Measurements from ENCODE around the gene TJP2. TPM values are rescaled to one million over a fixed set of nuclear protein-coding genes. Genes with fewer than 3 reads are reported as not detected.

The TJP2 gene
- total RNA-seq, 1 donor from 2014 or later, result 18.0 TPM

GRCh38 chr9:69206047-69206446 lies 32.0 kb downstream of the TJP2 start:
- peaks cover 8% of the 10 kb centered on the region for H3K4me1 Mint-ChIP-seq

GRCh38 chr9:69207503-69207902 lies 33.4 kb downstream of the TJP2 start:
- peaks cover 2% of the 10 kb centered on the region for H3K4me1 Mint-ChIP-seq

More at GRCh38 chr9:69206047-69206446, 32.0 kb downstream of the TJP2 start:
- H3K27me3 Mint-ChIP-seq, result no peaks in the 10 kb centered on the region
- no peak overlapping the region for H3K27ac Mint-ChIP-seq
- DNase-seq, result no peak
- H3K9me3 Mint-ChIP-seq, result no peaks in the 10 kb centered on the region
- intact Hi-C loops (cut with micrococcal nuclease), result no loop called here
- H3K4me3 Mint-ChIP-seq, result no peak overlapping the region
- H3K36me3 Mint-ChIP-seq (ENCODE audit: low read depth), result no peaks in the 10 kb centered on the region

GRCh38 chr9:69211424-69212036 lies 37.5 kb downstream of the TJP2 start:
- no peaks in the 10 kb centered on the region for H3K27me3 Mint-ChIP-seq

More at GRCh38 chr9:69207503-69207902, 33.4 kb downstream of the TJP2 start:
- Mint-ChIP-seq H3K9me3 (no peaks in the 10 kb centered on the region), H3K27ac (no peak overlapping the region), H3K4me3 (no peak overlapping the region), H3K27me3 (no peaks in the 10 kb centered on the region), H3K36me3 (ENCODE audit: low read depth) (no peaks in the 10 kb centered on the region)
- no peak for DNase-seq
- intact Hi-C loops (cut with micrococcal nuclease), result no loop called here

GRCh38 chr9:69213647-69214046 lies 39.6 kb downstream of the TJP2 start:
- Mint-ChIP-seq H3K4me3 (no peak overlapping the region), H3K4me1 (peaks cover 2% of the 10 kb centered on the region), H3K27me3 (no peaks in the 10 kb centered on the region), H3K27ac (no peak overlapping the region), H3K9me3 (no peaks in the 10 kb centered on the region), H3K36me3 (ENCODE audit: low read depth) (peaks cover 4% of the 10 kb centered on the region)
- no peak for DNase-seq
- intact Hi-C loops (cut with micrococcal nuclease), result no loop called here

More at GRCh38 chr9:69211424-69212036, 37.5 kb downstream of the TJP2 start:
- no peaks in the 10 kb centered on the region for H3K9me3 Mint-ChIP-seq
- peaks cover 2% of the 10 kb centered on the region for H3K4me1 Mint-ChIP-seq
- H3K4me3 Mint-ChIP-seq, result no peak overlapping the region
- DNase-seq, result no peak
- peaks cover 2% of the 10 kb centered on the region for H3K36me3 Mint-ChIP-seq (ENCODE audit: low read depth)
- intact Hi-C loops (cut with micrococcal nuclease), result no loop called here
- no peak overlapping the region for H3K27ac Mint-ChIP-seq

- no peak for DNase-seq
- Mint-ChIP-seq H3K27ac (no peak overlapping the region), H3K9me3 (no peaks in the 10 kb centered on the region), H3K4me3 (no peak overlapping the region), H3K36me3 (ENCODE audit: low read depth) (peaks cover 4% of the 10 kb centered on the region), H3K27me3 (no peaks in the 10 kb centered on the region), H3K4me1 (peaks cover 2% of the 10 kb centered on the region)
- intact Hi-C loops (cut with micrococcal nuclease), result no loop called here
Observed at GRCh38 chr9:69214939-69215338, 40.9 kb downstream of the TJP2 start.

GRCh38 chr9:69215774-69216485 lies 41.9 kb downstream of the TJP2 start:
- peaks cover 7% of the 10 kb centered on the region for H3K36me3 Mint-ChIP-seq (ENCODE audit: low read depth)
- no peaks in the 10 kb centered on the region for H3K9me3 Mint-ChIP-seq
- intact Hi-C loops (cut with micrococcal nuclease), result no loop called here
- no peak for DNase-seq
- no peak overlapping the region for H3K27ac Mint-ChIP-seq
- H3K4me3 Mint-ChIP-seq, result no peak overlapping the region
- no peaks in the 10 kb centered on the region for H3K27me3 Mint-ChIP-seq
- H3K4me1 Mint-ChIP-seq, result peaks cover 2% of the 10 kb centered on the region

- Mint-ChIP-seq H3K9me3 (no peaks in the 10 kb centered on the region), H3K36me3 (ENCODE audit: low read depth) (peaks cover 5% of the 10 kb centered on the region), H3K27ac (no peak overlapping the region), H3K27me3 (no peaks in the 10 kb centered on the region), H3K4me1 (no peaks in the 10 kb centered on the region), H3K4me3 (no peak overlapping the region)
- intact Hi-C loops (cut with micrococcal nuclease), result no loop called here
- no peak for DNase-seq
Observed at GRCh38 chr9:69218166-69218565, 44.1 kb downstream of the TJP2 start.

- no peaks in the 10 kb centered on the region for H3K4me1 Mint-ChIP-seq
- no peak overlapping the region for H3K4me3 Mint-ChIP-seq
- H3K27me3 Mint-ChIP-seq, result no peaks in the 10 kb centered on the region
- H3K27ac Mint-ChIP-seq, result no peak overlapping the region
- intact Hi-C loops (cut with micrococcal nuclease), result no loop called here
- peaks cover 11% of the 10 kb centered on the region for H3K36me3 Mint-ChIP-seq (ENCODE audit: low read depth)
- peak; percentile 44 for DNase-seq
- H3K9me3 Mint-ChIP-seq, result no peaks in the 10 kb centered on the region
Observed at GRCh38 chr9:69221036-69221435, 47.0 kb downstream of the TJP2 start.

GRCh38 chr9:69222970-69223369 lies 48.9 kb downstream of the TJP2 start:
- no peaks in the 10 kb centered on the region for H3K9me3 Mint-ChIP-seq
- intact Hi-C loops (cut with micrococcal nuclease), result no loop called here
- no peak for DNase-seq
- no peak overlapping the region for H3K4me3 Mint-ChIP-seq
- no peaks in the 10 kb centered on the region for H3K4me1 Mint-ChIP-seq
- H3K36me3 Mint-ChIP-seq (ENCODE audit: low read depth), result peaks cover 11% of the 10 kb centered on the region
- H3K27me3 Mint-ChIP-seq, result no peaks in the 10 kb centered on the region
- H3K27ac Mint-ChIP-seq, result no peak overlapping the region

- peak; percentile 51 for DNase-seq
- Mint-ChIP-seq H3K4me1 (no peaks in the 10 kb centered on the region), H3K36me3 (ENCODE audit: low read depth) (peaks cover 10% of the 10 kb centered on the region), H3K27me3 (no peaks in the 10 kb centered on the region), H3K27ac (no peak overlapping the region), H3K9me3 (no peaks in the 10 kb centered on the region), H3K4me3 (no peak overlapping the region)
- intact Hi-C loops (cut with micrococcal nuclease), result no loop called here
Observed at GRCh38 chr9:69223605-69224004, 49.5 kb downstream of the TJP2 start.

- no peak overlapping the region for H3K4me3 Mint-ChIP-seq
- H3K36me3 Mint-ChIP-seq (ENCODE audit: low read depth), result peaks cover 14% of the 10 kb centered on the region
- H3K27ac Mint-ChIP-seq, result no peak overlapping the region
- no peak for DNase-seq
- H3K27me3 Mint-ChIP-seq, result no peaks in the 10 kb centered on the region
- intact Hi-C loops (cut with micrococcal nuclease), result no loop called here
- H3K4me1 Mint-ChIP-seq, result no peaks in the 10 kb centered on the region
- H3K9me3 Mint-ChIP-seq, result no peaks in the 10 kb centered on the region
Observed at GRCh38 chr9:69229367-69229766, 55.3 kb downstream of the TJP2 start.

- Mint-ChIP-seq H3K4me3 (no peak overlapping the region), H3K36me3 (ENCODE audit: low read depth) (peaks cover 20% of the 10 kb centered on the region), H3K4me1 (no peaks in the 10 kb centered on the region), H3K9me3 (no peaks in the 10 kb centered on the region), H3K27me3 (no peaks in the 10 kb centered on the region), H3K27ac (no peak overlapping the region)
- DNase-seq, result no peak
- intact Hi-C loops (cut with micrococcal nuclease), result no loop called here
Observed at GRCh38 chr9:69232135-69232534, 58.1 kb downstream of the TJP2 start.

- peaks cover 25% of the 10 kb centered on the region for H3K36me3 Mint-ChIP-seq (ENCODE audit: low read depth)
- H3K9me3 Mint-ChIP-seq, result no peaks in the 10 kb centered on the region
- peaks cover 2% of the 10 kb centered on the region for H3K4me1 Mint-ChIP-seq
- H3K27ac Mint-ChIP-seq, result no peak overlapping the region
- H3K4me3 Mint-ChIP-seq, result no peak overlapping the region
- DNase-seq, result no peak
- H3K27me3 Mint-ChIP-seq, result no peaks in the 10 kb centered on the region
- intact Hi-C loops (cut with micrococcal nuclease), result no loop called here
Observed at GRCh38 chr9:69234683-69235082, 60.6 kb downstream of the TJP2 start.

- H3K27ac Mint-ChIP-seq, result no peak overlapping the region
- peaks cover 27% of the 10 kb centered on the region for H3K36me3 Mint-ChIP-seq (ENCODE audit: low read depth)
- no peak for DNase-seq
- H3K4me3 Mint-ChIP-seq, result no peak overlapping the region
- H3K9me3 Mint-ChIP-seq, result no peaks in the 10 kb centered on the region
- H3K27me3 Mint-ChIP-seq, result no peaks in the 10 kb centered on the region
- peaks cover 2% of the 10 kb centered on the region for H3K4me1 Mint-ChIP-seq
- intact Hi-C loops (cut with micrococcal nuclease), result no loop called here
Observed at GRCh38 chr9:69236188-69236587, 62.1 kb downstream of the TJP2 start.
